ENCODE data around the gene DCXR. TPM values are rescaled to one million over a fixed set of nuclear protein-coding genes. Genes with fewer than 3 reads are reported as not detected.

The DCXR gene
- total and polyA plus RNA-seq, 10 of the 15 experiments (the other 5 are each of a cell fraction or from before 2014, with no cell fraction given), result 12.3 to 139 (median 88.9) TPM

DNA sequence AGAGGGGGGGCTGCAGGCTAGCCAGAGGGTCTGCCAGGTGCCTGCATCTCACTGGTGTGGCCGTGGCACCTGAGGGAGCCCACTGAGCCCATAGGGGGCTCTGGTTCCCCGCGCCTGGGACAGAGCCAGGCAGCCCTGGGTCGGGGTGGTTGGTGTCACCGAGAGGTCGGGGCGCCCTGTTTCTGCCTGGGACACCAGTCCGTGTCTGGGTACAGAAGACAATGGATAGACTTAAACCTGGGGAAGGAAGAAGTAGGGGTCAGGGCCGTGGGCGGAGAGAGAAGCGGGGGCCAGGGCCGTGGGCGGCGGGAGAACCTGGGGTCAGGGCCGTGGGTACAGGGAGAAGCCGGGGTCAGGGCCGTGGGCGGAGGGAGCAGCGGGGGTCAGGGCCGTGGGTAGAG, 11.1 kb upstream of the DCXR start:
- Histone ChIP-seq H3K4me3 (no peak overlapping the region), H3K4me1 (ENCODE audit: control insufficient read depth, insufficient read depth, low read length) (peaks cover 4% of the 10 kb centered on the region), H3K4me2 (ENCODE audit: control insufficient read depth, insufficient read depth) (no peak overlapping the region), H3K9me3 (replicated peaks; ENCODE audit: control insufficient read depth, insufficient read depth, low read length) (no peaks in the 10 kb centered on the region), H3K27me3 (replicated peaks in 1 of 2; ENCODE audit: control insufficient read depth in 2 of 2, insufficient read depth in 2 of 2, low read length in 1 of 2) (no peaks in the 10 kb centered on the region), H3K36me3 (ENCODE audit: control insufficient read depth in 2 of 2, insufficient read depth in 2 of 2, low read length in 1 of 2) (no peaks in the 10 kb centered on the region; a peak in 1 of 4 replicates), H3K27ac (ENCODE audit: control insufficient read depth, insufficient read depth) (no peak overlapping the region), H2AFZ (ENCODE audit: control insufficient read depth, low read depth, low read length) (no peak overlapping the region), H3K79me2 (ENCODE audit: control insufficient read depth, insufficient read depth, low read length) (peaks cover 14% of the 10 kb centered on the region), H3K9ac (ENCODE audit: control insufficient read depth, insufficient read depth, low read length) (no peak overlapping the region), H4K20me1 (ENCODE audit: control insufficient read depth, insufficient read depth) (no peaks in the 10 kb centered on the region)
- ChIA-PET CTCF (no interaction called here), RAD21 (ENCODE audit: unreplicated experiment) (interaction anchor here (0.6 kb wide), 1 partner anchor 19 kb away, joined by 3 read pairs; no protein-coding TSS in a partner anchor), POLR2A (interaction anchor here (1.1 kb wide), 1 partner anchor 55 kb away, joined by 4 read pairs; no protein-coding TSS in a partner anchor), SMC1A (ENCODE audit: uncharacterized antibody, unreplicated experiment) (no interaction called here)
- ATAC-seq (no peak), FAIRE-seq (no peak), DNase-seq (ENCODE audit: low read depth, low spot score) (no peak)
- WGBS (ENCODE audit: insufficient coverage, insufficient replicate concordance, low lambda C conversion rate, missing lambda C conversion rate), result 81% methylated on average over 14 of the region's 20 CpGs
- TF ChIP-seq KAT2A (conservative IDR thresholded peaks at IDR 0.05; ENCODE audit: control insufficient read depth, low read depth, low read length) (no peak), LARP7 (IDR thresholded peaks at IDR 0.05) (no peak), EZH2 (IDR thresholded peaks at IDR 0.05; ENCODE audit: borderline replicate concordance, control insufficient read depth, low read depth, low read length) (no peak), SMARCA5 (IDR thresholded peaks at IDR 0.05) (no peak), YY1 (IDR thresholded peaks at IDR 0.05; ENCODE audit: low read depth, low read length) (no peak)
- in situ Hi-C loops (cut with MboI) (no loop called here), intact Hi-C loops (cut with micrococcal nuclease; ENCODE audit: unreplicated experiment) (no loop called here)
- no TSS peak for BruUV-seq (replicated peaks)

DNA sequence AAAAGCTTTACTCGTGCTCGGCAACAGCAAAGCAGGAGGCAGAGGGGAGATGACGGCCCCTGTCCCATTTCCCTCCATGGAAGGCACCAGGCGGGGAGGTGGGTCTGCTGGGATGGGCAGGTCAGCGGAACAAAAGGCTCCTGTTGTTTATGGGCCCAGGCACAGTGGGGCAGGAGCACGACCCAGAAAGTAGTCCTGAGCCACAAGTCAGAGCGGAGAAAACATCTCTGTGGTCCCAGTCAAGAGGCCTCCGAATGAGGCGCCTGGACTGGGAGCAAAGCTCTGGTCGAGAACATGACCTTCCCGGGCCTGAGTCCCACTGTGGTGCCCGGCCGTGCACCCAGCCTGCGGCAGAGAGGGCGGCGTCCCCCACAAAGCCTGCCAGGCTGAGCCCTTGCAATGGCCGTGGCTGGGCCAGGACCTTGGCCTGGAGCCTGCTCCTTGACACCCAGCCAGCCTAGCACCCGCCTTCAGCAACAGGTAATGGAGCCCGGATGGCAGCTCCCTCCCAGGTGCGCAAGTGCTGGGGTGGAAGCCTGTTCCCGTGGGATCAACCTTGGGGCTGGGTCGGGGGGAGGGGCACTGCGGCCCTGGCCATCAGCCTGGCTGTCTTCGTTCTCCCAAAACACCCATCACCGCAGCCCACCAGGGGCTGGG, 10.5 kb upstream of the DCXR start:
- no peak overlapping the region for H3K27ac ChIP-seq (ENCODE audit: control insufficient read depth, insufficient read depth)
- H3K4me3 ChIP-seq, result no peak overlapping the region
- FAIRE-seq, result no peak
- H3K36me3 ChIP-seq (ENCODE audit: control insufficient read depth in 2 of 2, insufficient read depth in 2 of 2, low read length in 1 of 2), result no peaks in the 10 kb centered on the region
- ATAC-seq, result no peak
- 91% methylated on average over 24 of the region's 25 CpGs for WGBS (ENCODE audit: insufficient coverage, insufficient replicate concordance, low lambda C conversion rate, missing lambda C conversion rate)
- intact Hi-C loops (cut with micrococcal nuclease; ENCODE audit: unreplicated experiment) (no loop called here), in situ Hi-C loops (cut with MboI) (no loop called here)
- no peaks in the 10 kb centered on the region for H3K27me3 ChIP-seq (replicated peaks in 1 of 2; ENCODE audit: control insufficient read depth in 2 of 2, insufficient read depth in 2 of 2, low read length in 1 of 2)
- H3K9ac ChIP-seq (ENCODE audit: control insufficient read depth, insufficient read depth, low read length), result no peak overlapping the region
- ChIA-PET CTCF (no interaction called here), SMC1A (ENCODE audit: uncharacterized antibody, unreplicated experiment) (no interaction called here), POLR2A (interaction anchor here (1.0 kb wide), 1 partner anchor 10 kb away, joined by 3 read pairs; the partner anchor contains the start of gene DCXR), RAD21 (ENCODE audit: unreplicated experiment) (no interaction called here)
- peaks cover under 1% of the 10 kb centered on the region for H3K4me1 ChIP-seq (ENCODE audit: control insufficient read depth, insufficient read depth, low read length)
- no peaks in the 10 kb centered on the region for H3K9me3 ChIP-seq (replicated peaks; ENCODE audit: control insufficient read depth, insufficient read depth, low read length)
- no peaks in the 10 kb centered on the region for H4K20me1 ChIP-seq (ENCODE audit: control insufficient read depth, insufficient read depth)
- no peak overlapping the region for H3K4me2 ChIP-seq (ENCODE audit: control insufficient read depth, insufficient read depth)
- DNase-seq (ENCODE audit: low read depth, low spot score), result no peak
- H2AFZ ChIP-seq (ENCODE audit: control insufficient read depth, low read depth, low read length), result no peak overlapping the region
- BruUV-seq (replicated peaks), result no TSS peak
- TF ChIP-seq NFXL1 (IDR thresholded peaks at IDR 0.05; ENCODE audit: borderline replicate concordance), result no peak
- TF ChIP-seq, protein P1, sequence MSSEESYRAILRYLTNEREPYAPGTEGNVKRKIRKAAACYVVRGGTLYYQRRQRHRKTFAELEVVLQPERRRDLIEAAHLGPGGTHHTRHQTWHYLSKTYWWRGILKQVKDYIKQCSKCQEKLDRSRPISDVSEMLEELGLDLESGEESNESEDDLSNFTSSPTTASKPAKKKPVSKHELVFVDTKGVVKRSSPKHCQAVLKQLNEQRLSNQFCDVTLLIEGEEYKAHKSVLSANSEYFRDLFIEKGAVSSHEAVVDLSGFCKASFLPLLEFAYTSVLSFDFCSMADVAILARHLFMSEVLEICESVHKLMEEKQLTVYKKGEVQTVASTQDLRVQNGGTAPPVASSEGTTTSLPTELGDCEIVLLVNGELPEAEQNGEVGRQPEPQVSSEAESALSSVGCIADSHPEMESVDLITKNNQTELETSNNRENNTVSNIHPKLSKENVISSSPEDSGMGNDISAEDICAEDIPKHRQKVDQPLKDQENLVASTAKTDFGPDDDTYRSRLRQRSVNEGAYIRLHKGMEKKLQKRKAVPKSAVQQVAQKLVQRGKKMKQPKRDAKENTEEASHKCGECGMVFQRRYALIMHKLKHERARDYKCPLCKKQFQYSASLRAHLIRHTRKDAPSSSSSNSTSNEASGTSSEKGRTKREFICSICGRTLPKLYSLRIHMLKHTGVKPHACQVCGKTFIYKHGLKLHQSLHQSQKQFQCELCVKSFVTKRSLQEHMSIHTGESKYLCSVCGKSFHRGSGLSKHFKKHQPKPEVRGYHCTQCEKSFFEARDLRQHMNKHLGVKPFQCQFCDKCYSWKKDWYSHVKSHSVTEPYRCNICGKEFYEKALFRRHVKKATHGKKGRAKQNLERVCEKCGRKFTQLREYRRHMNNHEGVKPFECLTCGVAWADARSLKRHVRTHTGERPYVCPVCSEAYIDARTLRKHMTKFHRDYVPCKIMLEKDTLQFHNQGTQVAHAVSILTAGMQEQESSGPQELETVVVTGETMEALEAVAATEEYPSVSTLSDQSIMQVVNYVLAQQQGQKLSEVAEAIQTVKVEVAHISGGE (CRISPR knock-in tag; IDR thresholded peaks at IDR 0.05), result no peak
- H3K79me2 ChIP-seq (ENCODE audit: control insufficient read depth, insufficient read depth, low read length), result peaks cover 10% of the 10 kb centered on the region
